Measurements from ENCODE around the gene AGK. TPM values are rescaled to one million over a fixed set of nuclear protein-coding genes. Genes with fewer than 3 reads are reported as not detected.
A peak's percentile ranks its signal among the peaks of the same experiment; 100 is the strongest.

Gene AGK, protein sequence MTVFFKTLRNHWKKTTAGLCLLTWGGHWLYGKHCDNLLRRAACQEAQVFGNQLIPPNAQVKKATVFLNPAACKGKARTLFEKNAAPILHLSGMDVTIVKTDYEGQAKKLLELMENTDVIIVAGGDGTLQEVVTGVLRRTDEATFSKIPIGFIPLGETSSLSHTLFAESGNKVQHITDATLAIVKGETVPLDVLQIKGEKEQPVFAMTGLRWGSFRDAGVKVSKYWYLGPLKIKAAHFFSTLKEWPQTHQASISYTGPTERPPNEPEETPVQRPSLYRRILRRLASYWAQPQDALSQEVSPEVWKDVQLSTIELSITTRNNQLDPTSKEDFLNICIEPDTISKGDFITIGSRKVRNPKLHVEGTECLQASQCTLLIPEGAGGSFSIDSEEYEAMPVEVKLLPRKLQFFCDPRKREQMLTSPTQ
- total RNA-seq = 32.7 TPM
- long read RNA-seq, transcript AGK-201 (16 exons, 3,849 nt) = major isoform, 16 of 50 reads
- long read RNA-seq, partial matches to known transcripts = 20 of 50 reads
- long read RNA-seq, other reads (novel, unspliced or antisense) = 12 of 50 reads

DNA sequence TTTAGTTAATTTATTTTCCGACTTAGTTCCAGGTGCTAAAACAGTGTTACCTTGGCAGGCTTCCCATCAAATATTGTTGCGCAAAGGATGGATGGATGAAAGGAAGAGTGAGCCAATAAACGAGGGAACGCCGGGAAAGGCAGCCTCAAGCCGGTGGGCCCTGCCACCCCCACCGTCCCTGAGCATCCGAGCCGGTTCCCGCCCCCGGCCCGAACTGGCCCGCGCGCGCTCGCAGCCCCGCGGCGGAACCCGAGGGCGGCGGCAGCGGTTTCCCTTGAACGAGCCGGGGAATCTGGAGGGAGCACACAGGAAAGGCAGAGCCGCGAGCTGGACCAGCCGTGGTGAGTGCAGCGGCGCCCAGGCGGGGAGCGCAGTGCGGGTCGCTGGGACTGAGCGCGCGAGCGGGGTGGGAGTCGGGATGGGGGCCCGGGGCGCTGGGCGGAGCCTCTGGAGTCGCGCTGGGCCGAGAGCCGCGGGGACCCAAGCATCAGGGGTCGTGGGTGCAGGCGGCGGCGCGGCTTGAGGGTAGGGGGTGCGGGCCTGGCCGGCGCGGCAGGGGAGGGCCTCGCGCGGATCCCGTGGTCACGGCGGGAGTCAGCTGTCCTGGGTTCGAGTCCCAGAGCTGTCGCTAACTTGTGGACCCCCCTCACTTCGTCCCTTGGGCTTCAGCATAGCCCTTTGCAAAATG is at the start of gene AGK:
Gene AGK, plus strand, starts transcription at position 317 of the 688 bp plus-strand sequence. CDS start 4,057 bp downstream, outside the sequence.
- peak; percentile 84 for DNase-seq (ENCODE audit: low spot score)
- intact Hi-C loops (cut with DNase I) = loop anchor here (5.0 to 10.0 kb wide), 2 partner anchors 91 to 856 kb away; partner anchors contain the start of gene NDUFB2

DNA sequence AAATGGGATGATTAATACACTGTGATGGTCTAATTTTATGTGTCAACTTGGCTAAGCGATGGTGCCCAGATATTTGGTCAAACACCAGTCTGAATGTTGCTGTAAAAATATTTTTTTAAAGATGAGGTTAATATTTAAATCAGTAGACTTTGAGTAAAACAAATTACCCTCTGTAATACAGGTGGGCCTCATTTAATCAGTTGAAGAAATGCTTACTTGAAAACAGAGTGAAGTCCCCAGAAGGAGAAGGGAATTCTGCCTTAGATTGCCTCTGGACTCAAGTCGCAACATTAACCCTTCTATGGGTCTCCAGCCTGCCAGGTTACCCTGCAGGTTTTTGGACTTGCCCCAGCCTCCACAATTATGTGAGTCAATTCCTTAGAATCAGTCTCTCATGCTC is 49.8 kb upstream of the AGK start:
- intact Hi-C loops (cut with DNase I) = no loop called here
- DNase-seq (ENCODE audit: low spot score) = no peak

DNA sequence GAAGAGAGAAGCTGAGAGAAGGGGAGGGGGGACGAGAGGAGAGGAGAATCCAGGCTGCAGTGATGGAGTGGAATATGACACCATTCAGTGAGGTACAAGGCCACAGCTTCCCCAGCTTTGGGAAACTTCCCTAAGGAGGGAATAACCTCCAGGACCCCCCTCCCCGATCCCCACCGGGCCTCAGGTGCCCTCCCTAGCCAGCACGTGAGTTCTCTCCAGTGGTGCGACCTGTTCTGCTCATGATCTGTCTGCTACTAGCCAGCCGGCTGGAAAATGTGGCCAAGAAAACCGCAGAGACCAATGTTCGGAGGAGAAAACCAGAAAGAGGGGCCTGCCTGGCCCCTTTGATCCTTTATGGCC is 39.9 kb upstream of the AGK start:
- intact Hi-C loops (cut with DNase I) = no loop called here
- no peak for DNase-seq (ENCODE audit: low spot score)

DNA sequence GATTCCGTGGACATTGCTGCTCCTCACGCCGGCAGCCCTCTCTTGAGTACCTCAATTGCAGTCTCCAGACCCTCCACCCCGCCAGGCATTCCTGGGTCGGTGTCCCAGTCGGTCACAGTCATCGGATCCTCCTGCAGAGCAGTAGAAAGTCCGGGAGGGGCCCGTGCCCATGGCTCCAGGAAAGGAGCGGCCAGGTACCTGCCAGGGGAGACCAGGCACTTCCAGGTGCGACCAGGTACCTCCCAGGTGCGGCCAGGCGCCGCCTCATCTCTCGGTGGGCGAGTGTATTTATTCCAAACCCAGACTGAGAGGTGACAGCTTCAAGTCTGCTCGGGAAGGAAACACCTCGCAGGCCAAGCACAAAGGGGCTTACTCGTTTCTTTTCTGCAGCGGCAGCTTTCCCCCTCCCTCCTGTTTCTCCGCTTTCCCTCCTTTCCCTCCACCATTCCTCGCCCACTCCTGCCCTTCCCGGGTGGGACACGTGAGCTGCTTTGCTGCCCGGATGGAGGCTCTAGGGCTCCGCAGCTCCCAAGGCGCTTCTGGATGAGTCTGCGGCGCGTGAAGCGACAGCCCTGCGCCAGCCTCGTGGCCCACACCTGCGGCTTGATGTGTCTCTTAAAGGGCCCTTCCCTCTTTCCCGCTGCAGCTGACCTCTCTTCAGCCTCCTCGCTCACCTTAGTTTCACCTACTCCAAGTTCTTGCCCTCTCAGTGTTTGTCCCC is 39.4 kb upstream of the AGK start:
- no peak for DNase-seq (ENCODE audit: low spot score)
- intact Hi-C loops (cut with DNase I) = no loop called here

DNA sequence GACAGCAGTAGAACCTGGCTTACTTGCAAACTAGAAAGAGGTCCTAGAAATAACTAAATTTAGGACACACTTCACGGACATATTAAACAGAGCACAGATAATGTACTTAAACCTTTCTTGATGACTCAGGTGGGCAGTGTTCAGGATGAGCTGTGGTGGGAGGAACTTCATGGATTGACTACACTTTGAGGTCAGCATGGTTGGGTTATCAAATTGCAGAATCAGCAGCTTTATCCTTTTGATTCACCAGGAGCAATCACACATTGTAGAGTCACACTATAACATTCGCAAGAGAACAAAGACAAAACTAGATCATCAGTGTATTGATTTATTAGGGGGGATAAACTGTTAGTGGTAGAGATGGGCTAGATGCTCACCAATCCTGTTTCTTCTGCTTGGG is 38.6 kb upstream of the AGK start:
- DNase-seq (ENCODE audit: low spot score) = no peak
- intact Hi-C loops (cut with DNase I) = no loop called here

DNA sequence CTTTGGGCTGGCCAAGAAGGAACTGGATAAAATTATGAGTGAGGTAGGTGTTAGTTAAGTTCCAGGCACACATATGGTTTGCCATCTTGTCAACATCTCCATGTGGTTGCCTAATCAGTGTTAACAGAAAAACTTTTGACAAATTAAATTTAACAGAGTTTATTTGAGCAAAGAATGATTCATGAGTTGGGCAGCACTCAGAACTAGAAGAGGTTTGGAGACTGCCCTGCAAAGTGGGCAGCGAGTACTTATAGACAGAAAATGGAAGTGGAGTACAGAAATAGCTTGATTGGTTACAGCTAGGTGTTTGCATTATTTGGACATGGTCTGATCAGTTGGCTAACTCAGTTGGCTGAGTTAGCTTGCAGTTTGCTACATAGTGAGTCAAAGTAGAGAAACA is 37.5 kb upstream of the AGK start:
- no peak for DNase-seq (ENCODE audit: low spot score)
- intact Hi-C loops (cut with DNase I) = no loop called here

DNA sequence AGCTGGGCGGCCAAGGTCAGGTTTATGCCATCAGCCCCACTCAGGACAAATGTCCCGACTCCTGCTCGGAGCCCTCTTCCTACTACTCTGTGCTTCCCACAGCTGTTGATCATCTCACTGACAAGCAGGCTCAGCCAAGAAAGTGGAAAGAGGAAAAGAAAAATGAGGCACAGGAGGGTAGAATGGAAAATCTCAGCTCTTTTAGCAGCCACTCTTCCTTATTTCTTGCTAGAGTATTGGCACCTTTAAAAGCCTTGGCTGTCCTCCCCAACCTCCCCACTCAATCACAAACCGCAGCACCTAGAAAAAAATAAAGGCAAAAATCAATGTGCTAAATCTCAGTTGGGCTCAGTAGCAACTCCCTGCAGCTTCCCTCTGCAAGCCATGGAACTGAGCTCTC is 35.3 kb upstream of the AGK start:
- no peak for DNase-seq (ENCODE audit: low spot score)
- intact Hi-C loops (cut with DNase I) = no loop called here

DNA sequence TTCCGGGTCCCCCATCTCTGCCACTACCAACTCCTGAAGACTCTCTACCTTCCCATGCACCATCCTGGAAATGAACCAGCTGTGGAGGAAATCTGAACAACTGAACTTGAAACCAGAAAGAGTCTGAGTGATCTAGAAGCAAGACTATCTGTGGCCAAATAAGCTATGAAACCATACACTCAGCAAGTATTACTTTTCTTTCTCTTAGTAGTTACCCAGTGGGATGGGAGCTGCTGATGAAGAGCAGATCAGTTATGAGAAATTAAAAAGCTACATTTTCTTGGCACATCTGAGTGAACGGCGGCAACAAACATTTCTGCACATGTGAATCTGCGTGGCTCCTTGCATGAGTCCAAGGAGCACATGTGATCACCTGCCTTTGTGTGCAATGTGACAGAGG is 31.6 kb upstream of the AGK start:
- intact Hi-C loops (cut with DNase I) = loop anchor here (10.0 kb wide), 1 partner anchor 265 kb away; no protein-coding TSS in a partner anchor

DNA sequence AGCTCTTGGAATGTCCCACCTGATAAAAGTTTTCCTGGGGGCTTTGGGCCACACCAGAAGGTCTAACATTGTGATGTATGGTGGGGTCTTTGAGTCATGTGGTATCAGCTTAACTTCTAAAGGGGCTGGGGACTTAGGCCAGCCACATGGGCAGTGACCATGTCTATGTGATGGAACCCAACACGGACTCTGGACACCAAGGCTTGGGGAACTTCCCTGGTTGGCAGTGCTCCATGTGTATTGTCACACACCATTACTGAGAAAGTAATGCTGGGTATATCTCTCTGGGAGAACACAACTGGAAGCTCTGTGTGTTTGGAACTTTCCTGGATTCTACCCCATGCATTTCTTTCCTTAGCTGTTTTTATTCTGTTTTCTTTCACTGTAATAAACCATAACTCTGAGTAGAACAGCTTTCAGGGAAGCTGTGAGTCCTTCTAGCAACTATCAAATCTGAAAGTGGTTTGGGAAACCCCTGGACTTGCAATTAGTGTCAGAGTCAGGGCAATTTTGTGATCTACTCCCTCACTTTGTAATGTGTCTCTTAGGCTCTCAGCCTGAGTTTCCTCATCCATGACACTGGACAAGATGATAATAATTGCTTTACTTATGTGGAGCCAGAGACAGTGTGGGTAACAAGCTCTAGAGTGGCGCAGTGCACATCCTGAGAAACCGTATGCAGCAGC is 28.4 kb upstream of the AGK start:
- intact Hi-C loops (cut with DNase I) = loop anchor here (10.0 kb wide), 1 partner anchor 268 kb away; no protein-coding TSS in a partner anchor

More for the DNA sequence above, 31.6 kb upstream of the AGK start:
- no peak for DNase-seq (ENCODE audit: low spot score)

DNA sequence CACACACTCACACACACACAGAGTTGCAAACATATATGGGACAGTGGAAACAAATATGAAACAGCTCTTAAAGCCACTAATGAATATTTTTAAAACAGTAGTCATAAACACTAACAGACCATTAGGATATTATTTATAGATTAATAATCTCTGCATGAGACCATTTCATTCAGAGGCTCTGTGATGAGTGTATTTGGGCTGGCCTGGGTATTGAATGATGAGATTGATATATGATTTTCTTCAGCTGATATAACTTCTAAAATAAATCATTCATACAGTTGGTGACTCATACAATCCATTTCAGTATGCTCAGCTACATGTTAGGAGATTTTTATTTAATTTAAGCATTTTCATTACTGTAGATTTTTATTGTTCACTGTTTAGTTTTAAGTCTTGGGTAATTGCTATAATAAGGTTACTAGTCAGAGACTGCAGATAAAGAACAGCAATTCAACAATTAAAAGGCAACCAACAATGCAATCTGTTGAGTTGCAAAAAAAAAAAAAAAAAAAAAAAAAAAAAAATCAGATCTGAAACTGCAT is 25.2 kb upstream of the AGK start:
- intact Hi-C loops (cut with DNase I) = loop anchor here (10.0 kb wide), 1 partner anchor 271 kb away; no protein-coding TSS in a partner anchor
- no peak for DNase-seq (ENCODE audit: low spot score)

More for the DNA sequence above, 28.4 kb upstream of the AGK start:
- no peak for DNase-seq (ENCODE audit: low spot score)

DNA sequence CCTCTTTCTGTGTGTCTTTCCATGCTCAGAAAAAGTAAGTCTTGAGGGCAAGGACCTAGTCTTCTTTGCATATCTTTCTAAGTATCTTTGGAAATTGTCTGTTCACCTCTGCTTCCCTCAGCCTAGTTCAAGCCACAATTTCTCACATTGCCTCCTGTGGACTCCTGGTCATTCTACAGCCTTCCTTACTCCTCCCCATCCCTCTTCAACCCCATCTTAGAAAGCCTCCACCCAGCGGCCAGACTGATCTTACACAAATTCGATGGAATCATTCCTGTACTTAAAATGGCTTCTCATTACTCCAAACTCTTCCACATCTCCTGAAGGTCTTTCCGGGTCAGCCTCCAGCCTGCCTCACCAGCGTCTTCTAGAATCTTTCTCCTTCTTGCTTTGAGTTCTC is 24.1 kb upstream of the AGK start:
- intact Hi-C loops (cut with DNase I) = loop anchor here (10.0 kb wide), 1 partner anchor 272 kb away; no protein-coding TSS in a partner anchor
- DNase-seq (ENCODE audit: low spot score) = no peak

DNA sequence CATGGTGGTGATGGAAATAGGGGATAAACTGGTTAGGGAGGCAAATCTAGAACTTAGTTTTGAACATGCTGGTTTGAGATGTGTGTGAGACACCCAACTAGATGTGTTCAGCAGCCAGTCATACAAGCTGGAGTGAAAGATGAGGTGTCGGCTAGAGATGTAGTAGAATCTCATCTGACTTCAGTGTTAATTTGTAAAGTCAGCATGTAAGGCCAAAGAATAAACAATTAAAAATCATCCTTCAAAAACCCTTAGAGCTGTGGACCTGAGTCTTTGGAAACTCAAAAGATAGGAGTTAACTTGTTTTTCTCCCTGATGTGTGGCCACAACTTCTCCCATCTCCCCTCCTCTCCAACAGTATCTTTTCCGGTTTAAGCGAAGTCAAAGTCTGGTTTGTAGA is 22.8 kb upstream of the AGK start:
- no peak for DNase-seq (ENCODE audit: low spot score)
- intact Hi-C loops (cut with DNase I) = loop anchor here (10.0 kb wide), 1 partner anchor 274 kb away; no protein-coding TSS in a partner anchor

DNA sequence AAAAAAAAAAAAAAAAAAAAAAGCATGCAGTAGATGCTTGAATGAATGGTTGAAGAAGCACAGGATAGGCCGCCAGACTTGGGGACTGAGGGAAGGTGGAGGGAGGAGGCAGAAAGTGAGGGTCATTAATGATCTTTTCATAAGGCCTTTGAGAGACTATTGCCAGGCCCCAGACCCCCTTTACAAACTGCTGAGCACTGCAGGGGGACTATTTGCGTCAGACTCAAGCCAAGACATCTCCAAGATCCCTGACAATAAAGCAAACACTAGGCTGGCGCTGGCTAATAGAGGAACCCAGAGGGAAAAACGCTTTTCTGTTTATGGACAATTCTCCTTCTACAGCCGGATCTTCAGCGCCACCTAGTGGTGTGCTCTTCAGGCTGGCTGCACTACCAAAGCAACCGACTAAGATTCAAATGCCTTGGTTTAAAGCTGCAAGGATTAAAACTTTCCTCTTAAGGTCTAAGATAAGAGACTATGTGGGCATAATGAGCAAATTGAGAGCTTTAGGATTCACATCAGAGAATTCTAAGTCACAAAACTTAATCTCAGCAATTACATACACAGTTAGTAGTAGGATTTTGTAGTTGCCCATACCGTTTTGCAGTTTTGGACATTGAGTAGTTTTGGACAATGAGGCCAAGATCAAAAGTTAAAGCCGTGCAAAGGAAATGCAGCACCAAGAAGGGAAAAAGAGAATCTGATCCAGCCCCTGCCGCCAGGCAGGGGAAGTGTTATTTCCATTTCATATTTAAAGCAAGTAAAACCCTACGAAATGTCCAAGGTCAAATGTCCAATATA is 17.9 kb upstream of the AGK start:
- DNase-seq (ENCODE audit: low spot score) = no peak
- intact Hi-C loops (cut with DNase I) = loop anchor here (5.0 to 10.0 kb wide), 2 partner anchors 259 to 461 kb away; partner anchors contain the start of gene TMEM178B

DNA sequence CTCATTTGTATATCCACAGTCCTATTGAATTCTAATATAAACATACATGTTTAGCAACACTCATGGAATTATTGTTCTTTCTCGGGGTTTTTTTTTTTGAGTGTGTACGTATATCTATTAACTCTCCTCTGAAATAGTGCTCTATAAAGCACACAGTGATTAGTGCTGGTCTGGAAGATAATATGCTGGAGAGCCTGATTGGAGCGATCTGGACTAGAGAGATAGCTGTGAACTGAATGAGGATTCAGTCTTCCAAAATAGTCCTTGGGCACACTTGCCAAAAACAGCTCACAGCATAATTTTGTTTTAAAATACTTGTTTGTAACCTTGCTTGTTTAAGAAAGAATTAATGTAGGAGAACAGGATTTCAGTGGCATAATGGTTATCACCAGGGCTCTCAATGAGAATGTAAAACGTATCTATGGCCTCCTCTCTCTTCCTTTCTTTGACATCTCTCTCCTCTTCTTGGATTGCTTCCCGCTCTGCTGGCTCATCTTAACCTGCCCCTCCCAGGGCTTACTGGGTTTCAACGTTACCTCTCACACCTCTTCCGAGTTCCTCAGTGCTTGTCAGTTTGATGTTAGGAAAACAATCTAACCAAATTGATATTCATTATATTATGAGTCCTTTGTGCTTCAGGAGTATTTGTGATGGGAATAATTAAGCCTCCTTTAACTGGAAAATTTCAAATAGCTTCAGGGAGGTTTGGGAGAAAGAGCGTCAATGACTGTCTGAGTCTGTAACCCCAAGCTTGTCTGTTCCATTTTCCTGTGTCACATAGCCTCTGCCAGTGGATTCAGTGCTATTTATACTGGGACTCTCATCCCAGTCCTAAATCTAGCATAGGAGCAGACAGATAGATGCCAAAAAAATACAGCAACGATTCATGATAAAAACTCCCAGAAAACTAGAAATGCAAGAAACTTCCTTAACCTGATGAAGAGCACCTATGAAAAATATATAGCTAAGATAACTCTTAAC is 16.2 kb upstream of the AGK start:
- no peak for DNase-seq (ENCODE audit: low spot score)
- intact Hi-C loops (cut with DNase I) = loop anchor here (5.0 to 10.0 kb wide), 2 partner anchors 260 to 463 kb away; partner anchors contain the start of gene TMEM178B

DNA sequence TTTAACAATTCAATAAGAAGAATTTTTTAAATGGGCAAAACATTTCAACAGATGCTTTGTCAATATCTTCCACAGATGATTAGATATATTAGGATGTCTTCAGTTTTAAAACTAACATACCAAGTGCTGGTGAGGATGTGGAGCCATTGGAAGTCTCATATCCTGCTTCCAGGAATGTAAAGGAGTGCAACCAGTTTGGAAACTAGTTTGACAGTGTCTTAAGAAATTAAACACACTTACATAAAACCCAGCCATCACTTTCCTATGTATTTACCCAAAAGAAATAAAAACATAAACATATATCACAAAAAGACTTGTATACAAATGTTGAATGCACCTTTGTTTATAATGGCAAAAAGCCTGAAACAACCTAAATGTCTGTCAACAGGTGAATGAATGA is 13.3 kb upstream of the AGK start:
- intact Hi-C loops (cut with DNase I) = loop anchor here (10.0 kb wide), 1 partner anchor 263 kb away; no protein-coding TSS in a partner anchor
- DNase-seq (ENCODE audit: low spot score) = no peak

DNA sequence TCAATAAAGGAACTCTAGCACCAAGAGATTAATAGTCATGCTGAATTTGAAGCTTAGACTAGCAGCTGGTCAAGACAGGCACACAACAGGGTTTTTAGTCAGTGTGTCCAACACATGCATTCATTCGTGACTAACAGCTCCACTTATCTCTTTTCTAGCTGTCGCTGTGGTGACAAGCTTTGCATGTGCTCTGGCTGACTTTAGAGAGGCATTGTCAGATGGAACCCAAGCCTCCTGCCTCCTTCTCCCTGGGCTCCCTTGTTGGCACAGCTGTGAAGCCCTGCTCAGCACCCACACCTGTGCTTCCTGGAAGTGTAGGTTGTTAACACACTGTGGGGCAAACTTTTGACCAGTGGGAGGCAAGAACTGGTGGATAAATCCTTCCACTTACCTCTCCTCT is 9.8 kb upstream of the AGK start:
- intact Hi-C loops (cut with DNase I) = no loop called here
- no peak for DNase-seq (ENCODE audit: low spot score)

DNA sequence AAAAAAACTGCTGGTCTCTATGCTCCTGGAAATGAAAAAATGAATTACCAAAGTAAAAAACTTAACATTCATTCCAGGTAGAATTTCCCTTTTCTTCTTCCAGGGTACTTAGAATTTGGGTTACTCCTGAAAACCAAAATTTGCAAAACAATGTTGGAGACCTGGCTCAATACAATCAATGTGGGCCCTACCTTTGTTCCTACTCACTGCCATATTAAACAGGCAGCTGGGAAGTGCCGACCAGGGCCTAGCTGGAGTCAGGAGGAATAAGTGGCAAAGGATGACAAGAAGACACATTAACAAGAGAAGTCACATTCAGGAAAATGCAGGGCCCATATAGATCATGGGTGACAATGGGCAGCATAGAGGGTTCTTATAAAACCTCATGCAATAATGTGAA is 6.4 kb upstream of the AGK start:
- intact Hi-C loops (cut with DNase I) = no loop called here
- no peak for DNase-seq (ENCODE audit: low spot score)

All from cardiac septum (tissue), 1 donor.